ENCODE results near the gene CNN2. TPM values are rescaled to one million over a fixed set of nuclear protein-coding genes. Genes with fewer than 3 reads are reported as not detected.

Gene CNN2
- total and polyA plus RNA-seq, 9 of the 15 experiments (the other 6 are each of a cell fraction or from before 2014, with no cell fraction given): 12.1 to 174 (median 52.7) TPM

GRCh38 chr19:1079566-1080111 is 53.2 kb downstream of the CNN2 start:
- Histone ChIP-seq H3K36me3 (ENCODE audit: control insufficient read depth, insufficient read depth, low read length) (peaks cover 10% of the 10 kb centered on the region; the same call in 2 of the 3 replicates), H3K27me3 (ENCODE audit: control insufficient read depth in 2 of 2, insufficient read depth in 2 of 2, low read length in 2 of 2) (no peaks in the 10 kb centered on the region), H3K9ac (ENCODE audit: insufficient read depth in 1 of 2, low read depth in 2 of 2, low read length in 2 of 2) (peak overlapping the region in 1 of 2 experiments; percentile 50; a peak in 2 of 4 replicates), H3K4me2 (ENCODE audit: insufficient read depth, low read length) (no peak overlapping the region; the same call in 1 of the 2 replicates), H3K9me1 (ENCODE audit: control insufficient read depth, insufficient read depth, low read length) (peaks cover 3% of the 10 kb centered on the region), H3K4me1 (replicated peaks in 1 of 2; ENCODE audit: control insufficient read depth in 2 of 2, insufficient read depth in 2 of 2, low read length in 2 of 2) (peaks cover 18 to 78% of the 10 kb centered on the region in 2 experiments), H3K4me3 (no peak overlapping the region), H2AFZ (ENCODE audit: low read depth, low read length) (no peak overlapping the region), H3K79me2 (ENCODE audit: control insufficient read depth, insufficient read depth, low read length) (no peaks in the 10 kb centered on the region), H4K20me1 (replicated peaks; ENCODE audit: control insufficient read depth, insufficient read depth, low read length) (no peaks in the 10 kb centered on the region), H3K9me3 (replicated peaks; ENCODE audit: control insufficient read depth, insufficient read depth, low read depth, low read length) (no peaks in the 10 kb centered on the region), H3K27ac (ENCODE audit: extremely low read depth, low read depth, low read length) (no peak overlapping the region)
- FAIRE-seq (no peak), ATAC-seq (no peak), DNase-seq (ENCODE audit: extremely low read depth in 1 of 4, low spot score in 3 of 4) (peak in 1 of 4 experiments; percentile 59)
- intact Hi-C loops (cut with micrococcal nuclease) (loop anchor here (5.0 kb wide), 1 partner anchor 37 kb away; the partner anchor contains the start of gene ABCA7), in situ Hi-C loops (cut with MboI) (no loop called here)
- ChIA-PET CTCF (ENCODE audit: low intra/inter-chr PET ratio) (no interaction called here), POLR2A (interaction anchor here (1.5 to 1.8 kb wide), 2 partner anchors 13 to 189 kb away, joined by 6 read pairs; partner anchors contain the start of genes ARHGAP45 and CIRBP)
- WGBS (ENCODE audit: insufficient coverage, low coverage, missing lambda C conversion rate): 51% methylated on average over 34 of the region's 45 CpGs
- no TSS peak for BruUV-seq (replicated peaks)
- TF ChIP-seq STAT5A (IDR thresholded peaks at IDR 0.05; ENCODE audit: borderline replicate concordance, low read length) (no peak), L3MBTL2 (IDR thresholded peaks at IDR 0.05) (peak; percentile 39; the same call in 1 of the 2 replicates), PRDM10 (IDR thresholded peaks at IDR 0.05; ENCODE audit: partially characterized antibody) (peak; percentile 91), MAX (CRISPR knock-in tag; IDR thresholded peaks at IDR 0.05) (0 out of 2 replicates have a peak, but pooled peaks have one; percentile 26), NRF1 (conservative IDR thresholded peaks at IDR 0.05 in 1 of 2, IDR thresholded peaks at IDR 0.05 in 1 of 2) (peak; percentile 40 to 62; a peak in 3 of 4 replicates), GTF3C2 (IDR thresholded peaks at IDR 0.05; ENCODE audit: borderline replicate concordance, extremely low read depth, insufficient read length) (peak; percentile 44), ZFX (CRISPR knock-in tag; IDR thresholded peaks at IDR 0.05) (peak; percentile 33; the same call in 1 of the 2 replicates), TFAP4 (CRISPR knock-in tag; IDR thresholded peaks at IDR 0.05; ENCODE audit: borderline replicate concordance) (peak; percentile 28; the same call in 1 of the 2 replicates), TSC22D4 (tag; IDR thresholded peaks at IDR 0.05) (no peak), POLR2G (IDR thresholded peaks at IDR 0.05; ENCODE audit: low read depth, low read length) (peak; percentile 9; the same call in 1 of the 2 replicates), SP2 (IDR thresholded peaks at IDR 0.05; ENCODE audit: extremely low read depth, low read depth, low read length, poor library complexity, severe bottlenecking) (no peak)
